Ishikawa (cell line): ENCODE results near the gene SH3YL1.

ENCODE experiments used
- CEBPB ChIP-seq: IDR thresholded peaks from 2 replicates; pipeline ENCODE4 v1.6.1; 2012
- MAX ChIP-seq: IDR thresholded peaks from 2 replicates; pipeline ENCODE4 v1.6.1; 2012
- TAF1 ChIP-seq: IDR thresholded peaks from 2 replicates; pipeline ENCODE4 v1.6.1; 2012; ENCODE audit warnings: low read depth, mild to moderate bottlenecking

- TF ChIP-seq TAF1: no peak
- TF ChIP-seq MAX: no peak; the same call in 1 of the 2 replicates
- TF ChIP-seq CEBPB: no peak
Observed at GRCh38 chr2:287471-287885, 23.6 kb upstream of the SH3YL1 start.
